ENCODE results near the gene SUPT6H. TPM values are rescaled to one million over a fixed set of nuclear protein-coding genes. Genes with fewer than 3 reads are reported as not detected.

Gene SUPT6H
- total and polyA plus RNA-seq, 2 donors (not counting 1 experiment from before 2014, with no cell fraction given), result 35.8 to 110 TPM

- no peak overlapping the region for H3K4me3 Mint-ChIP-seq
- H3K36me3 ChIP-seq (replicated peaks in 1 of 2; ENCODE audit: control extremely low read depth in 1 of 2, control insufficient read depth in 1 of 2, extremely low read depth in 1 of 2, insufficient read depth in 2 of 2, low read length in 1 of 2), result peaks cover 1 to 68% of the 10 kb centered on the region in 2 experiments
- no peaks in the 10 kb centered on the region for H3K4me1 ChIP-seq (ENCODE audit: control insufficient read depth in 2 of 2, insufficient read depth in 2 of 2, low read length in 2 of 2)
- no peak overlapping the region for H3K27ac Mint-ChIP-seq
- H3K27me3 Mint-ChIP-seq, result no peaks in the 10 kb centered on the region
- no peak for TF ChIP-seq EZH2 (IDR thresholded peaks at IDR 0.05; ENCODE audit: borderline replicate concordance, insufficient read depth, low read depth, low read length, poor library complexity, severe bottlenecking)
- TF ChIP-seq, protein P1, sequence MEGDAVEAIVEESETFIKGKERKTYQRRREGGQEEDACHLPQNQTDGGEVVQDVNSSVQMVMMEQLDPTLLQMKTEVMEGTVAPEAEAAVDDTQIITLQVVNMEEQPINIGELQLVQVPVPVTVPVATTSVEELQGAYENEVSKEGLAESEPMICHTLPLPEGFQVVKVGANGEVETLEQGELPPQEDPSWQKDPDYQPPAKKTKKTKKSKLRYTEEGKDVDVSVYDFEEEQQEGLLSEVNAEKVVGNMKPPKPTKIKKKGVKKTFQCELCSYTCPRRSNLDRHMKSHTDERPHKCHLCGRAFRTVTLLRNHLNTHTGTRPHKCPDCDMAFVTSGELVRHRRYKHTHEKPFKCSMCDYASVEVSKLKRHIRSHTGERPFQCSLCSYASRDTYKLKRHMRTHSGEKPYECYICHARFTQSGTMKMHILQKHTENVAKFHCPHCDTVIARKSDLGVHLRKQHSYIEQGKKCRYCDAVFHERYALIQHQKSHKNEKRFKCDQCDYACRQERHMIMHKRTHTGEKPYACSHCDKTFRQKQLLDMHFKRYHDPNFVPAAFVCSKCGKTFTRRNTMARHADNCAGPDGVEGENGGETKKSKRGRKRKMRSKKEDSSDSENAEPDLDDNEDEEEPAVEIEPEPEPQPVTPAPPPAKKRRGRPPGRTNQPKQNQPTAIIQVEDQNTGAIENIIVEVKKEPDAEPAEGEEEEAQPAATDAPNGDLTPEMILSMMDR (IDR thresholded peaks at IDR 0.05), result no peak
- CTCF ChIA-PET, result no interaction called here
- H3K79me2 ChIP-seq (ENCODE audit: control insufficient read depth, insufficient read depth, low read length), result peaks cover 69% of the 10 kb centered on the region
- H3K9ac ChIP-seq (ENCODE audit: low read length), result no peak overlapping the region
- no peak for DNase-seq
- H3K9me3 ChIP-seq (ENCODE audit: control extremely low read depth in 1 of 3, control insufficient read depth in 2 of 3, insufficient read depth in 1 of 3, low read length in 2 of 3), result no peaks in the 10 kb centered on the region
- no peak overlapping the region for H3K4me2 ChIP-seq (replicated peaks; ENCODE audit: low read depth, low read length, poor library complexity, severe bottlenecking)
- H4K20me1 ChIP-seq (ENCODE audit: control insufficient read depth, insufficient read depth, low read length, poor library complexity, severe bottlenecking), result peaks cover 42% of the 10 kb centered on the region
- peaks cover 17% of the 10 kb centered on the region for H3K4me1 Mint-ChIP-seq
- intact Hi-C loops (cut with micrococcal nuclease), result no loop called here
- no peak overlapping the region for H3K27ac ChIP-seq (ENCODE audit: low read length in 2 of 2)
- no peak overlapping the region for H3K4me3 ChIP-seq (ENCODE audit: control extremely low read depth in 1 of 5, extremely low read depth in 1 of 5, insufficient read depth in 1 of 5, low read depth in 2 of 5, low read length in 4 of 5)
- no peaks in the 10 kb centered on the region for H3K9me3 Mint-ChIP-seq (ENCODE audit: insufficient read depth)
- H2AFZ ChIP-seq (ENCODE audit: insufficient read depth, low read depth, low read length, poor library complexity, severe bottlenecking), result no peak overlapping the region
- ATAC-seq (ENCODE audit: low read depth), result no peak
- POLR2A ChIA-PET, result no interaction called here
- no CpG with 5 or more reads among the region's 1 CpG for WGBS (ENCODE audit: insufficient coverage)
- H3K27me3 ChIP-seq (replicated peaks in 1 of 4; ENCODE audit: control extremely low read depth in 1 of 4, control insufficient read depth in 3 of 4, insufficient read depth in 4 of 4, low read length in 3 of 4), result no peaks in the 10 kb centered on the region
These were observed 7.9 kb downstream of the SUPT6H start for GRCh38 chr17:28669918-28670317.

DNA sequence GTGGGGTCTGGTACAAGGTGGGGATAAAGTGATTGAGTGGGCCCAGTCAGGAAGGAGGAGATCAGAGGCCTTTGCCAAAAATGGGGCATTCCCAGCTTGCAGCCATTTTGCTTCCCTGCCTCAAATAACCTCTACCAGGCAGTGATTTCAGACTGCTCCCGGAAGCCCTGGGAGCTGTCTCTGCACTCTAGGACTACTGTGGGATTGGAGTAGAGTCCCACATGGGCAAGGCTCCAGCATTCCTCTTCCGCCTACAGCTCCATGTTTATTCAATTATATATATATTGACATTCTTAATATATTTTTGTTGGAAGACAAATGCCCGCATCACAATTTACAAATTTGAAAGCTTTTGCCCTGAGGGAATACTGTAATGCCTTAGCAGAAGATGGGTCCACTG, 13.5 kb downstream of the SUPT6H start:
- ChIA-PET CTCF (interaction anchor here (0.7 to 3.4 kb wide), 3 partner anchors 13 to 29 kb away, joined by 3 to 11 read pairs (median 4); partner anchors contain the start of genes SDF2 and SUPT6H), POLR2A (no interaction called here)
- H3K4me1 ChIP-seq (ENCODE audit: control insufficient read depth in 2 of 2, insufficient read depth in 2 of 2, low read length in 2 of 2), result no peaks in the 10 kb centered on the region
- ATAC-seq (ENCODE audit: low read depth), result no peak
- H3K36me3 ChIP-seq (replicated peaks in 1 of 2; ENCODE audit: control extremely low read depth in 1 of 2, control insufficient read depth in 1 of 2, extremely low read depth in 1 of 2, insufficient read depth in 2 of 2, low read length in 1 of 2), result peaks cover 3 to 92% of the 10 kb centered on the region in 2 experiments
- no peak overlapping the region for H3K9ac ChIP-seq (ENCODE audit: low read length)
- no peak overlapping the region for H3K4me3 Mint-ChIP-seq
- no CpG with 5 or more reads among the region's 3 CpGs for WGBS (ENCODE audit: insufficient coverage)
- H3K9me3 ChIP-seq (ENCODE audit: control extremely low read depth in 1 of 3, control insufficient read depth in 2 of 3, insufficient read depth in 1 of 3, low read length in 2 of 3), result no peaks in the 10 kb centered on the region
- H3K79me2 ChIP-seq (ENCODE audit: control insufficient read depth, insufficient read depth, low read length), result peaks cover 25% of the 10 kb centered on the region
- no peak overlapping the region for H3K27ac ChIP-seq (ENCODE audit: low read length in 2 of 2)
- no peak for DNase-seq
- H3K4me1 Mint-ChIP-seq, result no peaks in the 10 kb centered on the region
- no peaks in the 10 kb centered on the region for H3K27me3 Mint-ChIP-seq
- TF ChIP-seq, protein P1 (IDR thresholded peaks at IDR 0.05), result no peak
- no peak for TF ChIP-seq EZH2 (IDR thresholded peaks at IDR 0.05; ENCODE audit: borderline replicate concordance, insufficient read depth, low read depth, low read length, poor library complexity, severe bottlenecking)
- no peak overlapping the region for H2AFZ ChIP-seq (ENCODE audit: insufficient read depth, low read depth, low read length, poor library complexity, severe bottlenecking)
- peaks cover 13% of the 10 kb centered on the region for H4K20me1 ChIP-seq (ENCODE audit: control insufficient read depth, insufficient read depth, low read length, poor library complexity, severe bottlenecking)
- intact Hi-C loops (cut with micrococcal nuclease), result no loop called here
- H3K27ac Mint-ChIP-seq, result no peak overlapping the region
- H3K27me3 ChIP-seq (replicated peaks in 1 of 4; ENCODE audit: control extremely low read depth in 1 of 4, control insufficient read depth in 3 of 4, insufficient read depth in 4 of 4, low read length in 3 of 4), result no peaks in the 10 kb centered on the region
- no peaks in the 10 kb centered on the region for H3K9me3 Mint-ChIP-seq (ENCODE audit: insufficient read depth)
- no peak overlapping the region for H3K4me3 ChIP-seq (ENCODE audit: control extremely low read depth in 1 of 5, extremely low read depth in 1 of 5, insufficient read depth in 1 of 5, low read depth in 2 of 5, low read length in 4 of 5)
- no peak overlapping the region for H3K4me2 ChIP-seq (replicated peaks; ENCODE audit: low read depth, low read length, poor library complexity, severe bottlenecking)
